HepG2 (cell line): ENCODE results near the gene PPP2R5D. TPM values are rescaled to one million over a fixed set of nuclear protein-coding genes. Genes with fewer than 3 reads are reported as not detected.

Source experiments
- ATAC-seq: fragments of 200-7000 bp; cut with Tn5 transposase; 3 replicates; pipeline ENCODE4 v1.9.1; 2020; ENCODE audit warnings: mild to moderate bottlenecking, moderate library complexity
- BruUV-seq: library from RNA; stranded (reverse); fragments of 400-500 nt; replicated peaks from 2 replicates; lab custom pipeline; 2021; lab: Mats Ljungman, UMichigan
- CTCF ChIA-PET: fragments of 300-600 bp; formaldehyde crosslinking; extraction: SDS; loops from one replicate; lab custom pipeline; 2021; ENCODE audit warnings: low total read pairs, inconsistent platforms, low intra/inter-chr PET ratio; lab: Yijun Ruan, JAX
- POLR2A ChIA-PET: fragments of 350-600 bp; sonication (Branson Sonifier 250); formaldehyde crosslinking; loops from one replicate; lab custom pipeline; 2020; ENCODE audit warnings: antibody characterized with exemption, inconsistent platforms; lab: Yijun Ruan, JAX
- DNase-seq: peaks from one replicate; pipeline ENCODE4 v3.0.0-alpha.2; 2015; ENCODE audit warnings: low spot score
- FAIRE-seq: peaks from 3 replicates; lab custom pipeline; 2011; peaks lifted over from hg19 to GRCh38; lab: Jason Lieb, UNC
- H2AFZ ChIP-seq: one replicate; pipeline ENCODE4 v1.6.1; 2011; ENCODE audit warnings: low read length, inconsistent platforms
- H3K27ac ChIP-seq: fragments of 300-600 bp; 3 replicates; pipeline ENCODE4 v1.8.0; 2011; ENCODE audit warnings: mixed run types, mild to moderate bottlenecking, mixed read lengths, low read length, inconsistent platforms; ENCODE audit not compliant: insufficient read depth; ENCODE audit errors: extremely low read length
- H3K27me3 ChIP-seq, 2 experiments: fragments of 200-600 bp in 1 of 2; 2 replicates in 1 of 2; 3 replicates in 1 of 2; pipeline versions ENCODE4 v1.6.0 to v1.8.0; 2011; ENCODE audit warnings: low read length in 2 of 2, mild to moderate bottlenecking in 2 of 2, moderate library complexity in 2 of 2, inconsistent platforms in 1 of 2; ENCODE audit not compliant: insufficient read depth in 2 of 2, control insufficient read depth in 1 of 2
- H3K36me3 ChIP-seq, 2 experiments: fragments of 200-600 bp in 1 of 2; replicated peaks in 1 of 2; 2 replicates in 1 of 2; 3 replicates in 1 of 2; pipeline versions ENCODE4 v1.5.1 to v1.8.0; 2011; ENCODE audit warnings: low read length in 2 of 2, inconsistent platforms in 1 of 2; ENCODE audit not compliant: insufficient read depth in 2 of 2, control insufficient read depth in 1 of 2
- H3K4me1 ChIP-seq: 2 replicates; pipeline ENCODE4 v1.5.1; 2012; ENCODE audit warnings: low read length, inconsistent platforms; ENCODE audit not compliant: insufficient read depth
- H3K4me2 ChIP-seq: 2 replicates; pipeline ENCODE4 v1.6.0; 2011; ENCODE audit warnings: low read depth, low read length, inconsistent platforms
- H3K4me3 ChIP-seq, 3 experiments: fragments of 200-600 bp in 1 of 3; sonication (generic), shearing (Covaris generic) in 1 of 3; replicated peaks in 1 of 3; 2 replicates each; pipeline ENCODE4 v1.5.1; 2011 to 2016; ENCODE audit warnings: low read length in 3 of 3, inconsistent platforms in 2 of 3, low read depth in 2 of 3, mild to moderate bottlenecking in 2 of 3, control low read depth in 1 of 3, mixed read lengths in 1 of 3; ENCODE audit not compliant: insufficient read depth in 1 of 3
- H3K79me2 ChIP-seq: one replicate; pipeline ENCODE4 v1.6.1; 2011; ENCODE audit warnings: low read length, inconsistent platforms; ENCODE audit not compliant: insufficient read depth
- H3K9ac ChIP-seq: 2 replicates; pipeline ENCODE4 v1.6.0; 2011; ENCODE audit warnings: mild to moderate bottlenecking, low read depth, low read length, inconsistent platforms; ENCODE audit not compliant: insufficient read depth
- H3K9me3 ChIP-seq: 2 replicates; pipeline ENCODE4 v1.5.1; 2012; ENCODE audit warnings: mild to moderate bottlenecking, low read length
- H4K20me1 ChIP-seq: 2 replicates; pipeline ENCODE4 v1.6.0; 2011; ENCODE audit warnings: inconsistent platforms, mild to moderate bottlenecking, low read length, moderate library complexity; ENCODE audit not compliant: insufficient read depth
- ISL2 ChIP-seq: sonication (generic); formaldehyde crosslinking; IDR thresholded peaks from 2 replicates; pipeline ENCODE4 v1.5.0; 2020; ENCODE audit warnings: missing genetic modification reagents
- MEIS1 ChIP-seq: sonication (generic); formaldehyde crosslinking; IDR thresholded peaks from 2 replicates; pipeline ENCODE4 v1.9.0; 2021; ENCODE audit warnings: mild to moderate bottlenecking, missing genetic modification reagents, moderate library complexity, borderline replicate concordance
- RORA ChIP-seq: sonication (generic); formaldehyde crosslinking; IDR thresholded peaks from 2 replicates; pipeline ENCODE4 v1.5.0; 2020; ENCODE audit warnings: mild to moderate bottlenecking, missing genetic modification reagents, moderate library complexity
- ZKSCAN8 ChIP-seq: IDR thresholded peaks from 2 replicates; pipeline ENCODE4 v1.6.1; 2016; ENCODE audit warnings: borderline replicate concordance, missing genetic modification reagents, missing compliant biosample characterization
- ZMYM3 ChIP-seq: sonication (generic); formaldehyde crosslinking; IDR thresholded peaks from 2 replicates; pipeline ENCODE4 v1.5.1; 2020; ENCODE audit warnings: mild to moderate bottlenecking, missing genetic modification reagents
- ZNF337 ChIP-seq: sonication (generic); formaldehyde crosslinking; IDR thresholded peaks from 2 replicates; pipeline ENCODE4 v1.5.1; 2020; ENCODE audit warnings: missing genetic modification reagents, low read depth, mild to moderate bottlenecking, borderline replicate concordance
- ZNF629 ChIP-seq: sonication (generic); formaldehyde crosslinking; conservative IDR thresholded peaks from 2 replicates; pipeline ENCODE4 v1.5.0; 2020; ENCODE audit warnings: missing genetic modification reagents
- WGBS: methylation state at CpG from one replicate; pipeline ENCODE4 v1.1.6; 2017; ENCODE audit warnings: low lambda C conversion rate; 5-methylcytosine and 5-hydroxymethylcytosine counted together
- in situ Hi-C: cut with HindIII; loops from 2 replicates; pipeline ENCODE4 v1.10.0; 2017; ENCODE audit warnings: low pct_unique_long_range_greater_than_20kb; ENCODE audit not compliant: extremely low pct_ligation_motif_present
- intact Hi-C: fragments of 100-400 bp; cut with micrococcal nuclease; formaldehyde crosslinking; loops from one replicate; pipeline ENCODE4 v1.10.0; 2022; ENCODE audit not compliant: unreplicated experiment
- polyA plus RNA-seq, 8 experiments: library from polyadenylated mRNA; depleted of rRNA in 3 of 8; stranded (reverse) in 7 of 8; unstranded in 1 of 8; fragments of >200 nt; fragmentation: Illumina TruSeq in 4 of 8; extraction: Trizol in 4 of 8; gene quantifications; 2 replicates each; pipeline versions ENCODE4 v1.2.1 to v1.2.3, GENCODE V29; 2011 to 2016; ENCODE audit warnings: low read depth in 4 of 8, missing spikeins in 1 of 8, mixed read lengths in 1 of 8; ENCODE audit not compliant: insufficient read depth in 1 of 8
- total RNA-seq, 5 experiments: library from RNA; depleted of rRNA; stranded (reverse); fragments of >200 nt; fragmentation: Illumina TruSeq; extraction: Trizol; gene quantifications; 2 replicates each; pipeline ENCODE4 v1.2.3, GENCODE V29; 2016; ENCODE audit warnings: low read depth in 1 of 5
- TF ChIP-seq, protein P1 (sequence below): sonication (generic); formaldehyde crosslinking; IDR thresholded peaks from 2 replicates; pipeline ENCODE4 v1.8.0; 2022; ENCODE audit warnings: mild to moderate bottlenecking, missing genetic modification reagents, moderate library complexity
- TF ChIP-seq, protein P2 (sequence below): sonication (generic); formaldehyde crosslinking; IDR thresholded peaks from 2 replicates; pipeline ENCODE4 v1.5.1; 2020; ENCODE audit warnings: missing genetic modification reagents, mild to moderate bottlenecking, borderline replicate concordance
- TF ChIP-seq, protein P3 (sequence below): sonication (generic); formaldehyde crosslinking; IDR thresholded peaks from 2 replicates; pipeline ENCODE4 v1.4.0; 2020; ENCODE audit warnings: missing genetic modification reagents, borderline replicate concordance
- TF ChIP-seq, protein P4 (sequence below): IDR thresholded peaks from 2 replicates; pipeline ENCODE4 v1.6.1; 2016; ENCODE audit warnings: low read depth, control low read depth

PPP2R5D gene
- total and polyA plus RNA-seq, 2 of the 13 experiments (the other 11 are each of a cell fraction or from before 2014, with no cell fraction given) = 53.7 to 60.4 TPM

DNA sequence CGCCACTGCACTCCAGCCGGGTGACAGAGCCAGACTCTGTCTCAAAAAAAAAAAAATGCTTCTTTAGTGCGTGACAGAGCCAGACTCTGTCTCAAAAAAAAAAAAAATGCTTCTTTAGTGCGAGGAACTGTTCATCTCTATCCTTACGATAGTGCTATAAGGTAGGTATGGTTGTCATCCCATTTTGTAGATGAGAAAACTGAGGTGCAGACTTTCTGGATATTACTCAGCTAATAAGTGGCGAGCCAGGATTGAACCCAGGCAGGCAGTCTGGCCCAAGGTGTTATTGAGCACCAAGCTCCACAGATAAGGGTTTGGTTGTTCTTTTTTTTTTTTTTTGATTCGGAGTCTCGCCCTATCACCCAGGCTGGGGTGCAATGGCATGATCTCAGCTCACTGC, 17.5 kb downstream of the PPP2R5D start:
- Histone ChIP-seq H3K27me3 (no peaks in the 10 kb centered on the region), H3K9me3 (no peaks in the 10 kb centered on the region), H3K4me1 (no peaks in the 10 kb centered on the region), H3K79me2 (no peaks in the 10 kb centered on the region), H3K9ac (no peak overlapping the region), H3K4me3 (no peak overlapping the region), H2AFZ (no peak overlapping the region), H3K36me3 (peaks cover 7 to 33% of the 10 kb centered on the region in 2 experiments; a peak in 4 of 5 replicates), H4K20me1 (no peaks in the 10 kb centered on the region), H3K4me2 (no peak overlapping the region), H3K27ac (no peak overlapping the region)
- intact Hi-C loops = no loop called here
- in situ Hi-C loops = no loop called here
- TF ChIP-seq ZMYM3 (peak; percentile 40; the same call in 1 of the 2 replicates), ZNF629 (CRISPR knock-in tag) (peak; percentile 83), ZKSCAN8 (CRISPR knock-in tag) (no peak)
- DNase-seq = no peak
- WGBS = 96% methylated on average over 8 of the region's 8 CpGs
- FAIRE-seq = no peak
- ChIA-PET POLR2A (interaction anchor here (3.4 kb wide), 1 partner anchor 18 kb away, joined by 13 read pairs; the partner anchor contains the start of gene PPP2R5D), CTCF (no interaction called here)
- no TSS peak for BruUV-seq
- ATAC-seq = no peak

DNA sequence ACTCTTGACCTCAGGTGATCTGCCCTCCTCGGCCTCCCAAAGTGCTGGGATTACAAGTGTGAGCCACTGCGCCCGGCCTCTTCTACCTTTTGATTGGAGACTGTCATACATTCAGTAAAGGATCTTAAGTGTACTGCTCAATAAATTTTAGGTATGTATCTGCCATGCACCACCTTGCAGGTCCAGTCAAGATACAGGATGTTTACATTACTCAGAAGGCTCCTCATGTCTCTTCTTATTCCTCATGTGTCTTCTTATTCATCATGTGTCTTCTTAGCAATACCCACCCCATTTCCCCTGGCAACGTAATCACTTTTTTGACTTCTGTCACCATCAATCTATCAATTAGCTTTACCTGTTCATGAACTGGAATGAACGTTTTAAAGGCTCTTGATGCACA, 21.5 kb downstream of the PPP2R5D start:
- no peak for ATAC-seq
- BruUV-seq = no TSS peak
- no peak for DNase-seq
- no peaks in the 10 kb centered on the region for H3K9me3 ChIP-seq
- H3K4me2 ChIP-seq = no peak overlapping the region
- POLR2A ChIA-PET = interaction anchor here (1.2 kb wide), 1 partner anchor 22 kb away, joined by 3 read pairs; the partner anchor contains the start of gene PPP2R5D
- no peaks in the 10 kb centered on the region for H3K79me2 ChIP-seq
- CTCF ChIA-PET = no interaction called here
- H3K9ac ChIP-seq = no peak overlapping the region
- no peaks in the 10 kb centered on the region for H3K4me1 ChIP-seq
- H2AFZ ChIP-seq = no peak overlapping the region
- H3K36me3 ChIP-seq = peaks cover 22 to 65% of the 10 kb centered on the region in 2 experiments
- WGBS = 99% methylated on average over 5 of the region's 5 CpGs
- H3K27ac ChIP-seq = no peak overlapping the region
- in situ Hi-C loops = no loop called here
- intact Hi-C loops = no loop called here
- FAIRE-seq = no peak
- no peak overlapping the region for H3K4me3 ChIP-seq
- H3K27me3 ChIP-seq = no peaks in the 10 kb centered on the region
- H4K20me1 ChIP-seq = no peaks in the 10 kb centered on the region
- TF ChIP-seq ISL2 (CRISPR knock-in tag) = no peak
- TF ChIP-seq MEIS1 = no peak
- no peak for TF ChIP-seq ZNF337 (CRISPR knock-in tag)
- TF ChIP-seq RORA (CRISPR knock-in tag) = no peak
- TF ChIP-seq, protein P1, sequence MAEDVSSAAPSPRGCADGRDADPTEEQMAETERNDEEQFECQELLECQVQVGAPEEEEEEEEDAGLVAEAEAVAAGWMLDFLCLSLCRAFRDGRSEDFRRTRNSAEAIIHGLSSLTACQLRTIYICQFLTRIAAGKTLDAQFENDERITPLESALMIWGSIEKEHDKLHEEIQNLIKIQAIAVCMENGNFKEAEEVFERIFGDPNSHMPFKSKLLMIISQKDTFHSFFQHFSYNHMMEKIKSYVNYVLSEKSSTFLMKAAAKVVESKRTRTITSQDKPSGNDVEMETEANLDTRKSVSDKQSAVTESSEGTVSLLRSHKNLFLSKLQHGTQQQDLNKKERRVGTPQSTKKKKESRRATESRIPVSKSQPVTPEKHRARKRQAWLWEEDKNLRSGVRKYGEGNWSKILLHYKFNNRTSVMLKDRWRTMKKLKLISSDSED (CRISPR knock-in tag) = no peak
- TF ChIP-seq, protein P2, sequence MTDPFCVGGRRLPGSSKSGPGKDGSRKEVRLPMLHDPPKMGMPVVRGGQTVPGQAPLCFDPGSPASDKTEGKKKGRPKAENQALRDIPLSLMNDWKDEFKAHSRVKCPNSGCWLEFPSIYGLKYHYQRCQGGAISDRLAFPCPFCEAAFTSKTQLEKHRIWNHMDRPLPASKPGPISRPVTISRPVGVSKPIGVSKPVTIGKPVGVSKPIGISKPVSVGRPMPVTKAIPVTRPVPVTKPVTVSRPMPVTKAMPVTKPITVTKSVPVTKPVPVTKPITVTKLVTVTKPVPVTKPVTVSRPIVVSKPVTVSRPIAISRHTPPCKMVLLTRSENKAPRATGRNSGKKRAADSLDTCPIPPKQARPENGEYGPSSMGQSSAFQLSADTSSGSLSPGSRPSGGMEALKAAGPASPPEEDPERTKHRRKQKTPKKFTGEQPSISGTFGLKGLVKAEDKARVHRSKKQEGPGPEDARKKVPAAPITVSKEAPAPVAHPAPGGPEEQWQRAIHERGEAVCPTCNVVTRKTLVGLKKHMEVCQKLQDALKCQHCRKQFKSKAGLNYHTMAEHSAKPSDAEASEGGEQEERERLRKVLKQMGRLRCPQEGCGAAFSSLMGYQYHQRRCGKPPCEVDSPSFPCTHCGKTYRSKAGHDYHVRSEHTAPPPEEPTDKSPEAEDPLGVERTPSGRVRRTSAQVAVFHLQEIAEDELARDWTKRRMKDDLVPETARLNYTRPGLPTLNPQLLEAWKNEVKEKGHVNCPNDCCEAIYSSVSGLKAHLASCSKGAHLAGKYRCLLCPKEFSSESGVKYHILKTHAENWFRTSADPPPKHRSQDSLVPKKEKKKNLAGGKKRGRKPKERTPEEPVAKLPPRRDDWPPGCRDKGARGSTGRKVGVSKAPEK (CRISPR knock-in tag) = no peak
- TF ChIP-seq, protein P3, sequence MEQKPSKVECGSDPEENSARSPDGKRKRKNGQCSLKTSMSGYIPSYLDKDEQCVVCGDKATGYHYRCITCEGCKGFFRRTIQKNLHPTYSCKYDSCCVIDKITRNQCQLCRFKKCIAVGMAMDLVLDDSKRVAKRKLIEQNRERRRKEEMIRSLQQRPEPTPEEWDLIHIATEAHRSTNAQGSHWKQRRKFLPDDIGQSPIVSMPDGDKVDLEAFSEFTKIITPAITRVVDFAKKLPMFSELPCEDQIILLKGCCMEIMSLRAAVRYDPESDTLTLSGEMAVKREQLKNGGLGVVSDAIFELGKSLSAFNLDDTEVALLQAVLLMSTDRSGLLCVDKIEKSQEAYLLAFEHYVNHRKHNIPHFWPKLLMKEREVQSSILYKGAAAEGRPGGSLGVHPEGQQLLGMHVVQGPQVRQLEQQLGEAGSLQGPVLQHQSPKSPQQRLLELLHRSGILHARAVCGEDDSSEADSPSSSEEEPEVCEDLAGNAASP (CRISPR knock-in tag) = no peak
- TF ChIP-seq, protein P4, sequence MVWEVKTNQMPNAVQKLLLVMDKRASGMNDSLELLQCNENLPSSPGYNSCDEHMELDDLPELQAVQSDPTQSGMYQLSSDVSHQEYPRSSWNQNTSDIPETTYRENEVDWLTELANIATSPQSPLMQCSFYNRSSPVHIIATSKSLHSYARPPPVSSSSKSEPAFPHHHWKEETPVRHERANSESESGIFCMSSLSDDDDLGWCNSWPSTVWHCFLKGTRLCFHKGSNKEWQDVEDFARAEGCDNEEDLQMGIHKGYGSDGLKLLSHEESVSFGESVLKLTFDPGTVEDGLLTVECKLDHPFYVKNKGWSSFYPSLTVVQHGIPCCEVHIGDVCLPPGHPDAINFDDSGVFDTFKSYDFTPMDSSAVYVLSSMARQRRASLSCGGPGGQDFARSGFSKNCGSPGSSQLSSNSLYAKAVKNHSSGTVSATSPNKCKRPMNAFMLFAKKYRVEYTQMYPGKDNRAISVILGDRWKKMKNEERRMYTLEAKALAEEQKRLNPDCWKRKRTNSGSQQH (CRISPR knock-in tag) = no peak
